ENCODE measurements around the gene CSAD.
"Not testable (repeated sequence)": the region's sequence is repeated elsewhere in the genome, so short reads cannot be mapped to it uniquely, and the experiment has no call there.

CSAD gene

DNA sequence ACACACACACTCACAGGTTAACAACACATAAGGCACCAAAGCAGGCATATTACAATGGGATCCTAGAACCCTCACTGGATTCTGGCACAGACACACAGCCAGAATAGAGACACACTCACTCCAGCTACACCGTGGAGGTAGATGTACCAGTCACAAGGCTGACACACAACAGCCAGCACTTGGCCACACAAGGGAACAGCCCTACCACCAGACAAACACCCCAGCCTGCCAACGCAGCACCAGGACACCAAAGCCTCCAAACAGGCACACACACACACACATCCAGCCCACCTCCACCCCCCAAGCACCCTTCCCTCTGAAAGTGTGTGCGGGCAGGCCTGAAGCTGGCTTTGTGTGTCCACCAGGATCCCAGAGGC, 37.2 kb upstream of the CSAD start:
- no peak for DNase-seq

DNA sequence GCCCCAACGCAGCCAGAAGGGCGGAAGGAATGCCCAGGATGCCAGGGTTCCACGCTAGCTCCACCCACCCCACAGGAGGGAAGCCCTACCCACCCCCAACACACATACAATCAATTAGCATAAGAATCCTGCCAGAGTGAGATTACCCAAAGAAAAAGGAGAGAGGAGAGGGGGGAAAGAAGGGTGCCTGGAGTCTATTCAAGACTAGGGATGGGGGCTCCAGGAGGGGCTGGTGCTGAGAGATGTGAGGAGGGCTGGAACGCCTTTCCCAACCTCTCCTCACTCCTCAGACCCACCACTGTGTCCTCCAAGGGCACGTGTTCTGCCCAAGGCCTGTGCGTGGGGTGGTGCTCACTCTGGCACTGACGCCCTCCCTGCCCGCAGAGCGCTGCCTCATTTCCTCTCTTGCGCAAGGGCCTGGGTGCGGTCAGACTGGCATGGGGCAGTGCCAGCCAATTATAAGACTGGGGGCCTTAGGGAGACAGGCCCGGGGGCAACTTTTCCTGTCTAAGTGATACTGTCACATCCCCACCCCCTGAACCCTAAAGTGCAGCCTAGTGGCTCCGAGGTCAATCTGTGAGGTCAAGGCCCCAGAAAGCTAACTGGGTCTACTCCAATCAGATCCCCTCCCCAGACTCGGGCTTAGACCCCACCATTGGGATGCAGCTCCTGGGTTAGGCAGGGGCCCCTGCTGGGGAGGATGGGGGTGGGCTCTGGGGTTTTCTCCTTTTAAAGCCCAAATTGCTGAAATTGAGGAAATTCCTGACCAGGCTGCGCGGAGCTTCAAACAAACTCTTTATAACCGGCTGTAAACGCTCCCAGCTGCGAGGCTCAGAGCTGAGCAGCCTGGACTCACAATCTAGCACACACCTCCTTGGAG, 36.6 kb upstream of the CSAD start:
- DNase-seq = no peak

DNA sequence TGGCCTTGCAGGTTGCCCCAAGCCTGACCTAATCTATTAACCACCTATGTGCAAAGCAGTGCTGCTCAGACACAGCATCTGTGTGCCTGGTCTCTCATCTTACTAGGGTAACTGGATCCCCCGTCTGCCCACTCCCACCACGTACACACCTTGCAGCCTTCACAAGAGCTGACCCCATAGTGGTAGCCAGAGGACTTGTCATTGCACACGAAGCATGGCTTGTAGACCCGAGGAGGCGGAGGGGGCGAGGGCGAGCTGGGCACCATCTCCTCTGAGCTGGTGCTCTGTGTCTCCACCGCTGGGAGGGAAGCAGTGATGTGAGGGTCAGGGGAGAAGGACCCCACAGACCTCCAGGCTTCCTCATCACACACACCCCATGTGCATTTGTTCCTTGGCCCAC, 34.8 kb upstream of the CSAD start:
- no peak for DNase-seq

DNA sequence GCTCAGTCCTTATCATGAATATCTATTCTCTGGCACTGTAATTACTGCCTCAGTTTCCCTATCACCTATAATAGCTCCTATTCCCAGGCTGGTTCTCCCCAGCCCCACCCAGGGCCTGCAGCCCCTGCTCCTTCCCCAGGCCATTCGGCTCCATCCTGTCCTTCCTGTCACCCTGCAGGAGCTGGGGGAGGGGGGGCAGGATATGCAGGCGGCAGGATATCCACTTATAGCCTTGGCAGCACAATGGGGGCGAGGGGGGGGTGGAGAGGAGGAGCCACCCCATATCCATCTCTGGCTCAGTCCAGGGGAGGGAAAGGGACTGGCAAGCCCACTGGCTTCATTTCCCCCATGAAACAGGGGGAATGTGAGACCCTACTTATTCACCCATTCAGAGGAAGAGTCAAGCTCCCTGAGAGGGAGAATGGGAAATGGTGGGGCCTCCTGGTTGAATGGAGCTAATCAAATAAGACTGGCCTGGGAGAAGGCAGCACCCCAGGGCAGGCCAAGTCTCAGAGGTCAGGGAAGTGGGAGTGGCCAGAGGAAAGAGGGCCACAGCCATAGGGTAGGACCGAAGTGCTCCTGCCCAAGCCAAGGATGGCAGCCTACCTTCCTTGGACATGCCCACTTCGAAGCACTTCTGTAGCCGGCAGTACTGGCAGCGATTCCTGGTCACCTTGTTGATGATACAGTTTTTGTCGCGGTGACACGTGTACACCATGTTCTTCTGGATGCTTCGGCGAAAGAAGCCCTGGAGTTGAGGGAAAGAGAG, 34.1 kb upstream of the CSAD start:
- no peak for DNase-seq

DNA sequence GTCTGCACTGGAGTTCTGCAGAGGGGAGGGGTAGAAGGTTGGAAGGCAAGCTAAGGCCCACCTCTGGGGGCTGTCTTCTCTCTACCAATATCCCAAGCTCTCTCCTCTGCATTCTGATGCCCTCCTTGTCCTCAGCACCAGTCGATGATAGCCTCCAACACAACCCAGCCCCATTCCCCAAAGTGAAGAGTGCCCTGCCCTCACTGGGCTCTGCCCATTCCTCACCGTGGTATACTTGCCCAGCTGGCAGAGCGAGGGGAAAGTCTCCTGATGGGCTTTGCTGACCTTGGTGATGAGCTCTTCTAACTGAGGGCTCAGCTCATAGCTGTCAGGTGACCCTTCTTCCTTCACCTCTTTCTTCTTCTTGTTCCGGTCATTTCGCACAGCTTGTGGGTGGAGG, 33.5 kb upstream of the CSAD start:
- DNase-seq = no peak

DNA sequence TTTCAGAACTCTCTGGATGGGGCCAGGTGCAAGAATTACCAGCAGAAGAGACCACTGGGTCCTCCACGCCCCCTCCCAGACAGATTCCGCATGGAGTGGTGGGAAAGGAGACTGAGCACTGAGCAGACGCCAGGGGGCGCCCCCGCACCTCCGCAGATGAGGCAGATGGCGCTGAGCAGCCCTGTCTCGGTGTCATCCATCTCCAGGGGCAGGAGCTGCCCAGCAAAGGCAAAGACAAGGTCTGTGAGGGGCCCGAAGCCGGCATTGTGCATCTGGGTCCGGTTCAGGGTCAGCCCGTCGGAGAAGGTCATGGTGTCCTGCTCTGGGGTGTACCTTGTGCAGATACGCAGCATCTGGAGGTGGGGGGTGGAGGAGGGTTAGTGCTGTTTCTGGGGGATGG, 32.6 kb upstream of the CSAD start:
- DNase-seq = peak; percentile 39 to 87

DNA sequence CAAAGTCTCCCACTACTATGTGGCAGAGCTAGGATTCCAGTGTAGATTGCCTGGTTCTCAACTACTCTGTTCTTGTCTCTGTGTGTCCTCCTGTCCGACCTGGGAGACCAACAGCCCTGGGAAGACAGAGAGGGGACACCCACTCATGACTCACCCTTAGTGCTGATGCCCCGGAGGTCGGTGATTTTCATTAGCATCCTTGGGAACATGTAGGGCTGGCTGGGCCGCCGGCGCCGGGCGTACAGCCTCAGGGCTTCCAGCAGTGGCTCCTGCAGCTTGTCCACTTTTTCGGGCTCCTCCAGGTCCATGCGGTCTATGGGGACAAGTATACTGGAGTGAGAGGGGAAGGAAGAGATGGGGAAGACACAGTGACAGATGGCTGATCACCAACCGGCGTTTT, 32.2 kb upstream of the CSAD start:
- DNase-seq = no peak

DNA sequence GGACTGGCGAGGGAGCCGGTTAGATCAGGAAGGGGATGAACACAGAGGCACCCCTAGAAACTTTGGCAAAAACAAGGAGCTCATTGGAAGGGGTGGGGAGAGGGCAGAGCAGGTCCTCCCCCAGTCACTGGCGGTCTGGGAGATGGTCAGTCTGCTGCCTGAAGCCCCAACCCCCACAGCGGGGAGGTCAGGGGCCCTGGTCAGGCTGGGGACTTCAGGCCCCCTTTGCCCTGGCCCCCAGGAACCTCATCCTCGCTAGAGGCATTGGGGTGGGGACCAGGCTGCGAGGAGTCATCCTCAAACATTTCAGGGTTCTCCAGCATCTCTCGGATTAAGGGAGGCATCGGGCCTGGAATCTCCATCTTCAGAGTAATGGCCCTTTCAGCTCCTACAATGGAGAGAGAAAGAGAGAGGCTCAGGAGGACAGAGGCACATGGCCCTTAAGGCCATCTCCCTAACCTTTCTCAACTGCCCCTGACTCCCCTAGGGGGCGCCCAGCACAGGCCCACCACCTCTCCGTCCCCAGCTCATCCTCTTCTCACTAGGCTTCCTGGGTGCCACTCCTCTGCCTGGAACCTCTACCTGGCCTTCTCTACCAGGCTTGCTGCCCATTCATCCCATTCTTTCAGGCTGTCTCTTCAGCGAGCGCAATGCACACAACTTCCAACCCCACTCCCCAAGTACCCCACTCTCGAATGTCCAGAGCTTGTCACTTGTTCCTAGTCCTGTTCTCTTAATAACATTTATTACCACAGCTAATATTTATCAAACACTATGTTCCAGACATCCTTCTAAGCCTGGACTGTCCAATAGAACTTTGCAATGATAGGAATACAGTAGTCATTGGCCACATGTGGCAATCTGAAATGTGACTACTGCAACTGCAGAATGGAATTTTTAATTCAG, 31.0 kb upstream of the CSAD start:
- peak in 1 of 2 experiments; percentile 27 for DNase-seq

DNA sequence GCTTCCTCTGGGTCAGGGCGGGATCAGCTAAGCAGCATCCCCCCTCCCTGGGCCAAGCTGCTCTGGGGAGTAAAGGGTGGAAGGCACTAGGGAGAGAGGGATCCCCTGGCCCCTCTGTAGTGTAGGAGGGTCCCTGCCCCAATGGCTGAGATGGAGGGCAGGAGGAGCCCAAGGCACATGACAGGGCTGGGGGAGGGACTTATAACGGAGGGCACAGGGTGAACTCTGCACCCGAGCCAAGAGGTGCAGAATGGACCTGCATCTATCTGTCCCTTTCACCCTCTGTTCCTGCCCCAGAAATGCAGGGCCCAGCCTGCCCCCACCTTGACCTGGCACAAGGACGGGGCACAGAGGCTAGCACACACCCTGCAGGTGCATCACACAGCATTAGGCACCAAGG, 30.1 kb upstream of the CSAD start:
- no peak for DNase-seq

DNA sequence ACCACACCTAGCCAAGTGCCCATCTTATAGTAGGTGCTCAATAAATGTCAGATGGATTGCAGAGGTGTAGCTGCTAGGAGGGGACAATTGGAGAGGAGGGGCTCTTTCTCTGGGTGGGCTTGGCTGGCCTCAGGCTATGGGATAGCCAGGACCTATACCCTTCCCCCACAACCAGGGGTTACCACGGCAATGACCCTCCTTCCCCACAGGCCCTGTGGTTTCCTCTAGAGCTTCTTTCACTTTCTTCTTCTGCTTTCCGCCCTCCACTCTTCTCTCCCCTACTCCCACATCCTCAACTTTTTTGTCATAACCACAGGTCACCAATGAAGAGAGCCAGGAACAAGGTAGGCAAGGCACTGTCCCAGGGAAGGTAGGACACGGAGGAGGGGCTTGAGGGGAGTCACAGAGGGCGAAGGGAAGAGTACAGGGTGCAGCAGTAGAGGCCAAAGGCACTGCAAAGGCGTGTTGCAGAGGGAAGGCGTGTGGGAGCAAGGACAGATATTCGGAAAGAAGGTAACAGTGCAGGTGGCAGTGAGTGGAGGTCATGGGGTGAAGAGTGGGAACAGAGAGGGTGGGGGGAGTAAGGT, 28.2 kb upstream of the CSAD start:
- DNase-seq = no peak

DNA sequence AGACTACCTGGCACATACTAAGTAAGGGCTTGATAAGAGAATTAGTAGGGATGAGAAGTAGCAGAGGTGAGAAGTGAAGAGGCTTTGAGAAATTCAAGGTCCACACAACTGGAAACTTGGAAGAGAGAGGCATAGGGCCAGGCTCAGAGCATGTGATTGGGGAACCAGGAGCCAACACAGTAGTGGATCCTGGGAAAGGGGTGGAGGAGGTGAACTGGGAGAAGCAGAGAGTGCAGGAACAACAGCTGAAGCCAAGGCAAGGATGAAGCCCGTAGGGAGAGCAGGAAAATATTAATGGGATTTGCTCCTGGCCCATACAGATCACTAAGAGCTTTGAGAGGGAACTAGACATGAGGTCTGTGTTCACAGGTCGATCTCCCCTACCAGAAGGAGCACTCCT, 27.7 kb upstream of the CSAD start:
- no peak for DNase-seq

DNA sequence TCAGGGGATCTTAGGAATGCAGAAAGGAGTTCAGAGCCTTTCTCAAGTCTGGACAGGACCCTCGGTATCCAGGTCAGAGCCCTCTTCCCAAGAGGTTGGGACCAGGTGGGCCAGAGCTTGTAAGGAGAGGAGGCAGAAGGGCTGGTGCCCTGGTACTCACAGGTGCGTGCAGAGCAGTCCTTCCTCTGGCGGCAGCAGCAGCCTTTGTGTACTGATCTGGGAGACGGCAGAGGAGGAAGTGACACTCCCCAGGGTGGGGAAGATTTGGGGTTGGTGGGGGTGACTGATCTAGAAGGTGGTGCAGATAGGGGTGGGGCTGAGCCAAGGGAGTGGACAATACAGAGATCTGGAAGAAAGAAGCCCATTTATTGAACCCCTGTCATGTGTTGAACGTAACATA, 26.3 kb upstream of the CSAD start, which contains the start of gene ITGB7:
ITGB7 (minus strand) TSS at position 210 of the 400 bp plus-strand sequence. CDS start 6,808 bp downstream, outside the sequence.
- no peak for DNase-seq

DNA sequence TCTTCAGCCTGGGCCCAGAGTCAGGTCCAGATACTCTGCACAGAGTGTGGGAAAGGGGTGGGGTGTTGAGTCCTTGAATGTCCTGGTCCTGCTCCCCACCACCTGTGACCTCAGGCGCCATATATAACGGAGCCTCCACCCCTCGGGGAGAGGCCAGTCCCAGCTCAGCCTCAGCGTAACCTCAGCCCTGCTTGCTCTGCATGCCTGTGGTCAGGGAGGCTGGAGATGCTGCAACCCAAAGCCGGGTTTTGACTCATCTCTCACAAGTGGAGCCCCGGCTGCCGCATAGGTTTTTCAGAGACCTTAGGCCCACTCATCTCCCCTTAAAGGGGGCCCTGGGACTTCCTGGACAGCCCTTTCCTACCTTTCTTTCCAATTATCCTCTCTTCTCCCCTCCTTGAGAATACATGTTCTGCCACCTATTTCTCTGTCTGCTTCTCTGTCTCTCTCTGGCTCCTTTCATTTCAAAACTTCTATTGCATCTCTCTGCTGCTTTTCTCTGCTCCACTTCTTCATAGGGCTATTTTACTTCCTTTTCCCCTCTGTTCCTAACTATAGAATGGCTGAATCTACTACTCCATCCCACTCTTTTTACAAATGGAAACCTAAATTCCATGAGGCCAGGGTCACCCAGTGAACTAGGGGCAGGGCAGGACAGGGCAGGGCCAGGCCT, 25.2 kb upstream of the CSAD start:
- DNase-seq = no peak

DNA sequence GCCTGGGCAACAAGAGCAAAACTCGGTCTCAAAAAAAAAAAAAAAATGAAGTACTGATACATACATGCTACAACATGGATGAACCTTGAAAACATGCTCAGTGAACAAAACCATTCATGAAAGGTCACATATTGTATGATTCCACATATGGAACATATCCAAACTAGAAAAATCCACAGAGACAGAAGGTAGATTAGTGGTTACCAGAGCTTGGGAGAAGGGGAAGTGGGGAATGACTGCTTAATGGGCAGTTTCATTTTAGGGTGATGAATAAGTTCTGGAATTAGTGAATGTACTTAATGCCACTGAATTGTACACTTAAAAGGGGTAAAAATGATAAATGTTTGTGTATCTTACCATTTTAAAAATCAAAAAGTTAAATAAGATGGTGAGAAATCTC, 23.6 kb upstream of the CSAD start:
- DNase-seq = no peak

DNA sequence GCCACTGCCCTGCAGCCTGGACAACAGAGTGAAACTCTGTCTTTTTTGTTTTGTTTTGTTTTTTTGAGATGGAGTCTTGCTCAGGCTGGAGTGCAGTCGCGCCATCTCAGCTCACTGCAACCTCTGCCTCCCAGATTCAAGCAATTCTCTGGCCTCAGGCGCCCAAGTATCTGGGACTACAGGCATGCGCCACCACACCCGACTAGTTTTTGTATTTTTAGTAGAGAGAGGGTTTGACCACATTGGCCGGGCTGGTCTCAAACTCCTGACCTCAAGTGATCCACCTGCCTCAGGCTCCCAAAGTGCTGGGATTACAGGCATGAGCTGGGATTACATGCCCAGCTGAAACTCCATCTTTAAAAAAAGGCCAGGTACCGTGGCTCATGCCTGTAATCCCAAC, 21.6 kb upstream of the CSAD start:
- DNase-seq = not testable (repeated sequence)

DNA sequence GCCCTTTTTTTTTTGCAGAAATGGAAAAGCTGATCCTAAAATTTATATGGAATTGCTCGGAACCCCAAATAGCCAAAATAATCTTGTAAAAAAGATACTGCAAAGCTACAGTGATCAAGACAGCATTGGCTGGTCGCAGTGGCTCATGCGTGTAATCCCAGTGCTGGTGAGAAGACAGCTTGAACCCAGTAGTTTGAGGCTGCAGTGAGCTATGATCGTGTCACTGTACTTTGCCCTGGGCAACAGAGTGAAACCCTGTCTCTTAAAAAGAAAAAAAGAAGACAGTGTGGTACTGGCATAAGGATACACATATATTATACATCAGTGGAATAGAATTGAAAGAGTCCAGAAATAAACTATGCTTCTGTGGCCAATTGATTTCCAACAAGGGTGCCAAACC, 20.9 kb upstream of the CSAD start:
- DNase-seq = no peak

DNA sequence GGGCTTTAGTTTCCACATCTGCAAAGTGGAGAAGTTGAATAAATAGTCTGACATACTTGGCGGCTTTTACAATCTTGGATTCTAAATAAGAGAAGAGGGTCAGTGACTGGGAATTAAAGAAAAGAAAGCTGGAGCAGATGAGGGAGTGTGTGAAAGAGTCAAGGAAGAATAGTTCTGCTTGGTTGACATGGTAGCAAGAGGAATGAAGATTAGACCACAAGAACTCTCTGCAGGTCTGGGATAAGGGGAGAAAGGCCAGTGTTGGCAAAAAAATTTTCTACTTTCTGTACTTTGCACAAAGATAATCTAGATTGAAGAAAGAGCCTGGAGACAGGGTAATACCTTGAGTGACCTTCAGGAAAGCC, 20.4 kb upstream of the CSAD start:
- DNase-seq = no peak

DNA sequence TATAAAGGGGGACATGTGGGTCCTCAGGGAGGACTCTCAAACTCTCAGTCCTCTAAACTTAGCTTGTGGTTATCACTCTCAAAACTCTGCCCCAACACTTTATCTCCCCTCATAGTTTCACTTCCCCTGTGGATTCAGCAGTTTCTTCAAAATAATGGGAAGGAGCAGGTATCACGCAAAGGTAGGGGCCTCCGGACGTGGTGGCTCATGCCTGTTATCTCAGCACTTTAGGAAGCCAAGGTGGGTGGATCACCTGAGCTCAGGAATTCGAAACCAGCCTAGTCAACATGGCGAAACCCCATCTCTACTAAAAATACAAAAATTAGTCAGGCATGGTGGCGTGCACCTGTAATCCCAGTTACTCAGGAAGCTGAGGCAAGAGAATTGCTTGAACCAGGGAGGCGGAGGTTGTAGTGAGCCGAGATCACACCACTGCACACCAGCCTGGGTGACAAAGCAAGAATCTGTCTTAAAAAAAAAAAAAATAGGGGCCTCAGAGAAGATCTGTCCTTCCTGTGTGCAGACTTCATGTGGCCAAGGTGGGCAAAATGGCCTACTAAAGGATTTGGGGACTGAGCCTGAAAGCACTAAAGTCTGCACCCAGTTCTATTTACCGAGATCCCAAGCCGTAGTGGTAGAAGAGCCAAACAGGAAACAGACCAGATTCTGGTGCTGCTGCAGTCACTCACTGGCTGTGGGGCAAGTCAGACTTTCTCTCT, 19.9 kb upstream of the CSAD start:
- no peak for DNase-seq

DNA sequence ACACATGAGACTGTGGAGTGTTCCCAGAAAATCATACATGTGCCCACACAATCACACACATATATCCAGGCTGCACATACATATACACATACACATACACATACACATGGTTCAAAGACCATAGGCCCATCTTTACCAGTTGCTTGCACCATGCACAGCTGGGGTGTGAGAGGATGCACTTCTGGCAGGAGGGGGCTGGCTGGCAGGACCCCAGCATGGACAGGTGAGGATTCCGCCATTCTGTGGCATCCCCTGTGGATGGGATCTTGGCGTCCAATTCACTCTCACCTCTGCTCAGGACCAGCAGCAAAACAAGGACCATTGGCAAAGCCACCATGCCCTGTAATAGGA, 19.4 kb upstream of the CSAD start:
- no peak for DNase-seq

DNA sequence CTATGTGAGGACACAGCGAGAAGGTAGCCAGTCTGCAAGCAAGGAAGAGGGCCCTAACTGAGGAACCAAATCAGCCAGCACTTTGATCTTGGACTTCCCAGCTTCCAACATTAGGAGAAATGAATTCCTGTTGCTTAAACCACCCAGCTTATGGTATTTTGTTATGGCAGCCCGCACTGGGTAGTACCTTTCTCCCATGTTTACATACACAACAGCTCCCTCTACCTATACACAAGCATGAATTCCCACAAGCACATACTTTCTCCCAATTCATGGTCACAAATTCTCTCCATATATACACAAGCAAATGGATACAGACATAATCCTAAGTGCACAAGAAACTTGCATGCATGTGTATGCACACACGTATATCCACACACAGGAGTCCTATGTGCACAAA, 19.0 kb upstream of the CSAD start:
- DNase-seq = no peak

DNA sequence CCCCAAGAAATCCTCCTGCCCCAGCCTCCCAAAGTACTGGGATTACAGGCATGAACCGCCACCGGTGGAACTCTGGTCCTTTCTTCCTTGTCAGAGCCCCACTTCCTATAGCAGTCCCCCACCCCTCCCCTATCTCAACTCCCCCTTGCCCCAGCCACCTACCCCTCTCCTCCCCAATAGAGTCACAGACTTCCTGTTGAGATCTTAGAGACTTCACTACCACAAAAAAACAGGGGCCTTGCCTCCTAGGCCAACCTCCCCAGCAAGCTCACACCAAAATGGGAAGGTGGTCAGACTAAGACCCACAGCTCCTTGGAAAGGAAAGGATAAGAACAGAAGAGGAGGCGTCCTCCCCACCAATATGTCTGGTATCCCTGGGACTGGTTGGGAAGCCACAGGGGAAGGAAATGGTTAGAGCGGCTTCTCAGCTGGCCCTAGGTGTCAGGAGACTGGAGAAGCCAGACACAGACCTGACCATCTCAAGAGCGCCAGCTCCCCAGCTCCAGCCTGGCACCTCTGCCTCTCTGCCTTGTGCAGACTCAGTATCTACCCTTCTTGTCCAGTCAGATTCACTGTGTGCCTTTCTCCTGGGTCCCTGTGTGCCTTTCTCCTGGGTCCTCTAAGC, 17.9 kb upstream of the CSAD start:
- no peak for DNase-seq
